HG03354 (cell line): ENCODE measurements around the gene WDR4.
A peak's percentile ranks its signal among the peaks of the same experiment; 100 is the strongest.
"Not testable (repeated sequence)": the region's sequence is repeated elsewhere in the genome, so short reads cannot be mapped to it uniquely, and the experiment has no call there.

Experiments used
- ATAC-seq: cut with Tn5 transposase; IDR thresholded peaks from one replicate; pipeline ENCODE4 v1.9.1; 2021; ENCODE audit warnings: mild to moderate bottlenecking; ENCODE audit not compliant: unreplicated experiment, poor library complexity, severe bottlenecking

The WDR4 gene

GRCh38 chr21:42878993-42879787, at the start of gene WDR4:
WDR4 (minus strand) TSS chr21:42879539; CDS start chr21:42879495, 44 bp downstream.
- peak; percentile 88 for ATAC-seq

- ATAC-seq = not testable (repeated sequence)
Measured at GRCh38 chr21:42927474-42928200, 48.3 kb upstream of the WDR4 start.

- no peak for ATAC-seq
Measured at GRCh38 chr21:42925114-42925926, 46.0 kb upstream of the WDR4 start, which contains the start of gene ERVH48-1. ERVH48-1 (minus strand) TSS chr21:42925630; CDS start chr21:42919006, 6,624 bp downstream.

GRCh38 chr21:42924433-42924751, 45.1 kb upstream of the WDR4 start:
- no peak for ATAC-seq

DNA sequence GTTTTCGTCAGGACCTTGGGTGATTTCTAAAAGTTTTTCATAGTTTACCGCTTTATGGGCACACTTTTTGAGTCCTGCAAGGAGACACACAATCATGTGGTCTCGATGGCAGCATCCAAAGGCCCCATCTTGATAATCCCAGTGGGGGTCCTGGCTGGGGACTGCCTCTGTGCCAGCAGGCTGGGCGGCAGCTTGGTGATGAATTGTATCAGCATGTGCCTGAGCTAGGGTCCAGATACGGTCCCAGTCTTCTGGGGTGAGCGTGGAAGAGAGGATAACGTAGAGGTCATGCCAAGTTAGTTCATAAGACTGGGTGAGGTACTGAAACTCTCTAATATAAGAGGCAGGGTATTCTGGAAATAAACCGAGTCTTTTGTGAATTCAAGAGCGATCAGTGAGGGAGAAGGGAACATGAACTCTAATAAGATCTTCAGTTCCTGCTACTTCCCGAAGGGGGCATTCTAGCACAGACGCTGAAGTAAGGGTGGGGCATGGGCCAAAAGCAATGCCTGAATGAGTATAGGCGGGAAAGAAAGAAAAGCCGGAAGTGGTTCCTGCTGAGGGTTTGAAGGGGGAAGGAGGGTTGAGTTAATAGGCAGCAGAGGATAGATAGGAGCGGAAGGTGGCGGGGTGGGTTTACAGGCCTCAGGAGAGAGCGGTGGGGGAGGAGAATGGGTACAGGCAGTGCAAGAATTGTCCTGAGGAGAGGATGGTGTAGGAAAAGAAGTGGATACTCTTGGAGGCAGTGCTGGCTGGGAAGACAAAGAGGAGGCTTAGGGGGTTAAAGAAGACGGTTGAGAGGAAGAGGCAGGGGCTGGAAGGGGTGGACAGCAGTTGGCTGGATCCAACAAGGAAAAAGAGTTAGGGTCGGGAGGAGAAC, 44.5 kb upstream of the WDR4 start:
- ATAC-seq = peak; percentile 81

GRCh38 chr21:42922918-42923317, 43.6 kb upstream of the WDR4 start:
- no peak for ATAC-seq

DNA sequence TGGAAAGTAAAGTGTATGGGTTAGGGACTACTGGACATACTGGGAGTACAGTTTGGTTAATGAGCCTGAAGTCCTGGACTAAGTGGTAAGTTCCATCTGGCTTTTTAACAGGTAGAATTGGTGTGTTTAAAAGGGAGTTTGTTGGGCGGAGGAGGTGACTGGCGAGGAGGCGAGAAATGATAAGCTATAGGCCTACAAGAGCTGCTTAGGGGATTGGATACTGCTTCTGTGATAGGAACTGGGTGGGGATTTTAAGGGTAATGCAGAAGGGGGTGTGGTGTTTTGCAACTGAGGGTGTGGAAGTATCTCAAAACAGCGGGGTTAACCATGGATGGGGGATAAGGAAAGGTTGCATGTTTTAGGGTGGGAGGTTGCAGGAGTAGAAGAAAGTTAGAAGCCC, 42.6 kb upstream of the WDR4 start:
- ATAC-seq = no peak

- ATAC-seq = no peak
Measured at GRCh38 chr21:42918291-42918690, 39.0 kb upstream of the WDR4 start.

GRCh38 chr21:42913476-42913875, 34.1 kb upstream of the WDR4 start:
- ATAC-seq = no peak

DNA sequence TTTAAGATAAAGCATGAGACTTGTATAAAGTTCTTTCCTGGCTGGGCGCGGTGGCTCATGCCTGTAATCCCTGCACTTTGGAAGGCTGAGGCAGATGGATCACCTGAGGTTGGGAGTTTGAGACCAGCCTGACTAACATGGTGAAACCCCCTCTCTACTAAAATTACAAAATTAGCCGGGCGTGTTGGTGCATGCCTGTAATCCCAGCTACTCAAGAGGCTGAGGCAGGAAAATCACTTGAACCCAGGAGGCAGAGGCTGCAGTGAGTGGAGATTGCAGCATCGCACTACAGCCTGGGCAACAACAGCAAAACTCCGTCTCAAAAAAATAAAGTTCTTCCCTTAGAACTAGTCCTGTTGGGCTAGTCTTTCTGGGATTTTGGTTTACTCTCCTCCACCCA, 32.6 kb upstream of the WDR4 start:
- not testable (repeated sequence) for ATAC-seq

- not testable (repeated sequence) for ATAC-seq
Measured at GRCh38 chr21:42908484-42908883, 29.1 kb upstream of the WDR4 start.

DNA sequence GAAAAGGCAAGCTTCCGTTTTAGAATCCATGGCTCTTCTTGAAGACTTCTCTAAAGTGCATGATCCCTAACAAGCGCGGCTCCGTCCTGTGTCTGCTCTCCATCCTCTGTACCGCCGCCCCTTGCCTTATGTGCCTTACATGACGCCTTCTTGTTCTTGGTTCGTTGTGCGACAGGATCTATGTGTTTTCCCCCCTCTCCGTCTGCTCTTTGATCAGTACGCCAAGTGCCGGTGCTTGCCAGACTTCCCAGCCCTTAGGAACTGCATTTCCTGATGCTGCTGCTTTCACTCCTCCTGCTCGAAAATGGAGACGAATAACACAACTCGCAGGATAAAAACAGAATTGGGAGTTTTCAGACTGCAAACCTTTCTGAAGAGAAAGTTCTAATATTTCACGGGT, 26.9 kb upstream of the WDR4 start:
- no peak for ATAC-seq

- ATAC-seq = no peak
Measured at GRCh38 chr21:42905195-42905594, 25.9 kb upstream of the WDR4 start.

GRCh38 chr21:42903817-42904216, 24.5 kb upstream of the WDR4 start:
- no peak for ATAC-seq

- ATAC-seq = no peak
Measured at GRCh38 chr21:42900446-42900845, 21.1 kb upstream of the WDR4 start.

GRCh38 chr21:42892931-42893755, 13.8 kb upstream of the WDR4 start, which contains the start of gene NDUFV3:
NDUFV3 (plus strand) TSS chr21:42893309; CDS start chr21:42893334, 25 bp downstream.
- peak; percentile 92 for ATAC-seq

DNA sequence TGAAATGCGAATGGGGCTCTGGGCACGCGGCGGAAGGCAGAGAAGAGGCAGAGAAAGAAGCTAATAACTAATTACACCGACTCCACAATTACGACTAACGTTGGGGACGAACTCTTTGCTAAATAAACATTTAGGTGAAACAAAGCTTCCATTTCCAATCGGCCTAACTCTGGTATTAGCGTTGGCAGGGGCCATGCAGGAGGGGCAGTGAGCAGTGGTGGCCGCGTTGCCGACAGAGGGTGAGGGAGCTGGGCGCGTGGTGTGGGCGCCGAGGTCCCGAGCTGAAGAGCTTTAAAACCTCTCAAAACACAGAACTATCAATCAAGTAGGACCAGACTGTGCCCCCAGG, 13.2 kb upstream of the WDR4 start:
- no peak for ATAC-seq

DNA sequence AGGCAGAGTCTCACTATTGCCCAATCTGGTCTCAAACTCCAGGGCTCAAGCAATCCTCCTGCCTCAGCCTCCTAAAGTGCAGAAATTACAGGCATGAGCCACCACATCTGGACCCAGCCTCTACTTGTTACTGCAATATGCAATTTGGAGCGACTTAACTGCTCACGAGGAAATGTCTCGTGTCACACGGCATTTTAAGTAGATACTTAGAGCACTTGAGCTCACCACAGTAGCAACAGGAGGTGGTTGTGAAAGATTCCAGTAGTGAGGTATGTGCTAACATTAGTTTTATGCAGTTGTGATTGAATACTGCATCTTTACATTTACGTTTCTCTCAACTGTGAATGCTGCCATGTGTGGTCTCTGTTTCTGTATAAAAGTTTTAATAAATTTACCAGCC, 8.0 kb upstream of the WDR4 start:
- no peak for ATAC-seq

DNA sequence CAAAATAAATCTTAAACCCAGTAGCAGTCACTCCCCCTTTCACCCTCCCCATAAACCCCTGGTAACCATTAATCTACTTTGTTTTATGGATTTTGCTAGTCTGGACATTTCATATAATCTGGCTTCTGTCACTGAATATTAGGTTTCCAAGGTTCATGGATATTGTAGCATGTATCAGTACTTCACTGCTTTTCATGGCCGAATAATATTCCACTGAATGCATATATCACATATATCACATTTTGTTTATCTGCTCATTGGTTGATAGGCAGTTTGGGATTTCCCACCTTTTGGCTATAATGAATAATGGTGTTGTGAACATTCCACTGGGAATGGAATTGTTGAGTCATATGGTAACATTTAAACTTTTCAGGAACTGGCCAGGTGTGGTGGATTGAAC, 4.6 kb upstream of the WDR4 start:
- ATAC-seq = no peak
